H1 (cell line): ENCODE data around the gene RPS27A. TPM values are rescaled to one million over a fixed set of nuclear protein-coding genes. Genes with fewer than 3 reads are reported as not detected.

Experiments used
- BRCA1 ChIP-seq: IDR thresholded peaks from 2 replicates; pipeline ENCODE4 v1.6.1; 2012; ENCODE audit warnings: low read depth, low read length, improper control_type of control experiment
- EP300 ChIP-seq, 2 experiments: IDR thresholded peaks; 1 replicate in 1 of 2; 2 replicates in 1 of 2; pipeline ENCODE4 v1.6.1; 2011 to 2012; ENCODE audit warnings: low read depth in 2 of 2, low read length in 2 of 2, mild to moderate bottlenecking in 2 of 2, borderline replicate concordance in 1 of 2, inconsistent platforms in 1 of 2, moderate library complexity in 1 of 2
- TCF12 ChIP-seq: IDR thresholded peaks from 2 replicates; pipeline ENCODE4 v1.6.1; 2011; ENCODE audit warnings: low read depth, mild to moderate bottlenecking, low read length
- polyA plus RNA-seq, 7 experiments: library from polyadenylated mRNA; depleted of rRNA in 3 of 7; stranded (reverse) in 5 of 7; unstranded in 2 of 7; fragments of >200 nt in 5 of 7; fragments of 200-250 nt in 2 of 7; gene quantifications; 1 replicate in 5 of 7; 2 replicates in 1 of 7; 4 replicates in 1 of 7; pipeline versions ENCODE4 v1.2.1 to v1.2.3, GENCODE V29; 2011 to 2013; ENCODE audit warnings: missing spikeins in 2 of 7, mixed read lengths in 2 of 7
- total RNA-seq: library from RNA; stranded (reverse); fragmentation: NEBNext Ultra II Directional; extraction: Animal tissue kit (Norgen Biotek cat#: 25700); gene quantifications from 2 replicates; pipeline ENCODE4 v1.2.1, GENCODE V29; 2021

The RPS27A gene
- total and polyA plus RNA-seq, 2 of the 8 experiments (the other 6 are each of a cell fraction or from before 2014, with no cell fraction given), result 1,431 to 1,682 TPM

- TF ChIP-seq EP300 (IDR thresholded peaks at IDR 0.05; ENCODE audit: borderline replicate concordance in 1 of 2, low read depth in 2 of 2, low read length in 2 of 2) (no peak), TCF12 (no peak), BRCA1 (no peak)
- TF ChIP-seq, all 59 proteins: peak for 0
Measured at GRCh38 chr2:55268288-55268906, 35.9 kb downstream of the RPS27A start (continued).
